GM12873 (cell line): Measurements from ENCODE around the gene HAVCR1.

ENCODE experiments used
- CTCF ChIP-seq: IDR thresholded peaks from 2 replicates; pipeline ENCODE4 v1.5.1; 2012; ENCODE audit warnings: low read depth, mild to moderate bottlenecking, moderate library complexity, low read length, control low read depth; ENCODE audit not compliant: insufficient read depth; ENCODE audit errors: missing control alignments

The HAVCR1 gene

GRCh38 chr5:157004893-157005551, 53.9 kb downstream of the HAVCR1 start:
- no peak for TF ChIP-seq CTCF

DNA sequence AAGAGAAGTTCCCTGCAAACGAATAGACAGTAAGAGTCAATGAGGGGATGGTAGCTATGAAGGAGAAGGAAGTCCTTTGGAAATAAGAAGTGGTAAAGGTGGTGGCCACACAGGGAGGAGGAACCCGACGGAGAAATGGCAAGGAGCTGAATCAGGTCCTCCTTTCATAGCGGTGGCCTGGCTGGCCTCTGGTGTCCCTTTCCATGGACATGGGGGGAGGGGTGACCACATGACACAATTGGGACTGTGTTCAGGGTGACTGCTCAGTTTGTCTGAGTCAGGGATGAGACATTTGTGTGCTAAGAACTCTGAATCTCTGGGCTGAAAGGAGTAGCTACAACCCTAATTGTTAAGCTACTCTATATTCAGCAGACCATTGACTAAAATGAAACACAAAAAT, 67.2 kb downstream of the HAVCR1 start:
- TF ChIP-seq CTCF: no peak

- no peak for TF ChIP-seq CTCF
Observed at GRCh38 chr5:156984064-156984463, 74.9 kb downstream of the HAVCR1 start.

DNA sequence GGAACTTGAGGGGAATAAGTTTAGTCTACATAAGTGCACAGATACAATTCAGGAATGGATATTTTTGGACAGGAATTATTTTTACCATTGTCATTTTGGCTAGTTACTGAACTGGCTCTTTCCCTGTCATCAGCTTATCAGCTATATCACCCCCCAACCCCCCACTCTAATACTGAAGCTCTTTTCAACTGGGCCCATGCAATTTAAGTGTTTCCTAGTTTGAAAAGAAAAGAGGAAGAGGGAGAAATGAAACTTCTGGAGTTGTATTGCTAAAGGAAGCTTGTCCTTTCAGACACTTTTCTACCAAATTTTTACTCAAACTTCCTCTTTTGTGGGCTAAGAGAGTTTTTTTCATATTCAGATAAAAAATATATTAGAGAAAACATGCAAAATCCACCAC, 77.4 kb downstream of the HAVCR1 start:
- TF ChIP-seq CTCF: no peak
